GM18868 (cell line): ENCODE data around the gene OLFML2A.
"Not testable (repeated sequence)": the region's sequence is repeated elsewhere in the genome, so short reads cannot be mapped to it uniquely, and the experiment has no call there.

Source experiments
- ATAC-seq: cut with Tn5 transposase; IDR thresholded peaks from one replicate; pipeline ENCODE4 v1.9.1; 2021; ENCODE audit warnings: mild to moderate bottlenecking, moderate library complexity; ENCODE audit not compliant: unreplicated experiment

OLFML2A gene

DNA sequence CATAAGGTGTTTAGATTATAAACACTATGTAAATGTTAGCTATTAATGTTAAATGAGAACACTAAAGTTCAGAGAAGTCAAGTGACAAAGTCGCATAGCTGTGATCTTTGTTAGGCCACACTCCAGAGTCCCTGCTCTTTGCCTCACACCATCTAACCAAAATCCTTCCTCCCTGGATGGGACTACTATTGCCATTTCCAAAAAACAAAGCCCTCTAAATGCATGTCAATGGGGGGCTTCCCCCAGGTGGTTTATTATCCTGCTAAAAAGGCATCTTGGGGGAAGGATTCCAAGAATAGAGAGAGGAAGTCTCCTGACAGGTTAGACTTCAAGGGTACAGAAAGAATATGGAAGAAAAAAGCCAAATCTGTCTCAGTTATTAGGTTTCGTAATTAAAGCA lies 16.2 kb upstream of the OLFML2A start:
- ATAC-seq: no peak

DNA sequence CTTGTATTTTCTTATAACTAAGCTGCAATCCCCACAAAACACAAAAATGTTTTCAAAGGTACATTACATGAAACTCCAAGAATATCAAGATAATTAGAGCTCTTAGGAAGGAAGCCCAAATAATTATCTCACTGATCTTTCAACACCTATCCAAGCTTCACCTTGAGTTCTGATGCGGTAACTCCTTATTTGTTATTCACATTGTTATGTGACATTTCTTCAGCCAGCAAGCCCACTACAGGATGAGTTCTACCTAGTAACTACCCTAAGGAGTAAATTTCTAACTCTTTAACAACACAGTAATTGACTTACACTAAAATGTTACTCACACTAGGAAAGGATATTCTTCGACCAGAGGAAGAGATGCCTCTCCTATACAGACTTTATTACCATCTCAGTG lies 15.7 kb upstream of the OLFML2A start:
- no peak for ATAC-seq

DNA sequence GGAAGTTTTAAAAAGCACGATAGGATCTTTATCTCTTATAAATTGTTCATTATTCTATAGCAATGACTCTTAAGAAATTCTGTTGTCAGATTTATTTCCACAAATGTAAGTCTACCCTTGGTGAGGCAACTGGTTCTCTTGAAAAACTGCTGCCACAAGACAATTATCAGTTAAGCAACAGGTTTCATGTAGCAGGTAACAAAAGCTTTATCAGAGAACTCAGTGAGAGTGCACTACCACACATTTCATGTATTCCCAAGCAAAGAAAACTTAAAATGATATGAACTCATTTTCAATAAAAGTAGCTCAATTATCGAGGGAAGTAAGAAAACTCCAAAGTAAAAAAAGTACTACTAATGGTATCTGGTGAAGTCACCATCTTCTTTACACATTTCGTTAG lies 15.2 kb upstream of the OLFML2A start:
- no peak for ATAC-seq

DNA sequence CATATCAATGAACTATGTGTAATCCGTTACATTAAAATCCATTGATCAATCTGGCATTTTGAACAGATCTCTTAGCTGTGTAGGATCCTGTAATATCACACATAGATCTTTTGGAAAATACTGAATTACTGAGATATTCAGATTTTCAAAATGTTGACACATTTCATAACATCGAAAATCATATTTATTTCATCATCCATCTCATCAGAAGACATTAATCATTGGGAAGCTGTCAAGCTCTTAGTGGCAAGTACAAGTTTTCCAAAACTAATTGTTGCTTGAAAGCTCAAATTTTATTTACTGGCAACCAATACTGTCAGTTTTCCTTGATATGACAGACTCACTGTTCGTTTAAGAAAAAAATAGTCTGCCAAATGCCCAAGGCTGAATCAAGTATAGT lies 14.3 kb upstream of the OLFML2A start:
- ATAC-seq: no peak

DNA sequence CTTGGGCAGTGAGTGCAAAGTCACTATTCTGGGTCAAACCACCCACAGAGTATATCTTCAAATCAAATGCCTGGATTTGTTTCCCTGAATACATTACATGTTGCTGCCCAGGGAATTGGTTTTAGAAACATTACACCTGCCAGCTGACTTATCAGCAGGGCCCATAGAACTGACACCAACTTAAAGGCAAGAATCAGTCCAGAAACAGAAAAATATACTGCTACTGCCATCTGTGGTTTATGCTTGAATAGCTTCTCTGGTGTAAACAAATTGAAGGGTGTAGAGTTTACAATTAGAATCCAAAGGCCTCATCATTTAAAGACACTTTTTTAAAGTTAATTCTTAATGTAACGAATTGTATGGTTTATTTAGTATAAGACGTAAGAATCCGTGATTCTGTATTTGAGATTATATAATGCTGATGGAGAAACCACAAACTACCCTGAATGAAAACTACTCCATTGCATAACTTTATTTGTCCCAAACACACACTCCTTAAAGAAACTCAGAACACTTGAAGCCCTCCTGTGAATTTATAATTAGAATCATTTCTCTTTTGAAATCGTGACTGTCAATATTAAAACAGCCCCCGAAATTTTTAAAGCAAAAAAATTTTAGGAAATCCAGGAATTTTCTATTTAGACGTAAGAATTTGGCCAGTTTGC lies 12.0 kb upstream of the OLFML2A start:
- ATAC-seq: peak; percentile 58

DNA sequence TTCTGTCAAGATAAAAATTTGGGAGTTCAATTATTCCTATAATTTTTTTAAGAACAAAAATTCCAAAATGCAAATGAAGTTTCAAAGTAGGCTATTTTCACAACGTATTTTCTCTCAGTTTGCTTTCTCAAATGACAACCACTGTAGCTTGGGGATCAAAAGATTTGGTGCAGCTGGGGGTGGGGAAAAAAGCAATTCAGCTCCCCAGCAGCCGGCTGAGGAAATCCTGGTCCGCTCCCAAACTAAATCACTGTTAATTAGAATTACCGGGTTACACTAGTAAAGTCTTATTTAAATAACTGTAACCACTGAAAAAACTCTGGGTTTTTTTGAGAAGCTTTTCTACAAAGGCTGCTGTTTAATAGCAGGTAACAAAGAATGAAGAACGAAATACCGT lies 11.5 kb upstream of the OLFML2A start:
- no peak for ATAC-seq

DNA sequence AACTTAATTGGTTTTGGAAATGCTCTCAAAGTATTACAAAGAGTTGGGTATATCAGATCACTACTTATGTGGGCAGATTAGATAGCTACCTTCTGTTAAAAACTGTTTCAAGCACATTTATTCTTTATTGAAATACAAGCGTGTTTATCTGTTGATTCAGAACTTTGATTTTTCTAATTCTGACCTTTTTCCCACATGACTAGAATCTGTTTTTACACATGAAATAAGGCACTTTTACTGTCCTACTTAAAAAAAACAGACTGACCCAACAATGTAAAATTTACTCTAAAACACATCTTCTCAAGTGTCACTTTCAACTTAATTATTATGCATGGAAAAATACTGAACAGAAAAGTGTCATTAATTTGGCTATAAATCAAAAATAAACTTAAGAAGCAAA lies 10.6 kb upstream of the OLFML2A start:
- no peak for ATAC-seq

DNA sequence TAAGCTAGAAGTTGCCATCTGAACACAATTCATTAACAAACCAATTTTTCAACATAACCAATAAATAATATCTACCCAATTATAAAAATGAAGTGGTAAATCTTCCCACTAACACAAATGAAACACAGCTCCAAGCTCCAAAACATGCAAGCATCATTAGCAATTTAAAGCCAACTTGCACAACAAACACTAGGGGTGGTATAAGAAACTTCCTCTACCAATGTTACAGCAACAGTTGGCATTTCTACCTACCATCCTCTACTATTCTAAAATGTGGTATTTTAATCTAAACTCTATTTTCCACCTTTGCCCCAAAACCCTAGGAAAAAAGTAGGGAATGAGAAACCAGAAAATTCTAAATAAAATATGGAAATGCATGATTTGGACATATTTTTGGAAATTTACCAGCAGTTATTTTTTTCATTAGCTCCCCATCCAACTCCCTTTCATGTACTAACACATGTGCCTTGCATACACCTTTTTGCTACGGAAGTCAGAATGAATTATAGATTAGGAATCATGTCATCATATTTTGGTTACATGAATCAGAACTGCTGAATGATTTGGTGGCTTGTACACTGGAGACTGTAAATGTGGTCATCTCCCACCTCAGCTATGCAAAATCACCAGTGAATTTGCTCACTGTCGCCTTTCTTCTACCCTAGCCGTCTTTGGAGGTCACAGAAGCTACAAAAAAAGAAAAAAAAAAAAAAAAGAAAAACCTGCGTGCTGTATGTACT lies 9.9 kb upstream of the OLFML2A start:
- ATAC-seq: no peak

DNA sequence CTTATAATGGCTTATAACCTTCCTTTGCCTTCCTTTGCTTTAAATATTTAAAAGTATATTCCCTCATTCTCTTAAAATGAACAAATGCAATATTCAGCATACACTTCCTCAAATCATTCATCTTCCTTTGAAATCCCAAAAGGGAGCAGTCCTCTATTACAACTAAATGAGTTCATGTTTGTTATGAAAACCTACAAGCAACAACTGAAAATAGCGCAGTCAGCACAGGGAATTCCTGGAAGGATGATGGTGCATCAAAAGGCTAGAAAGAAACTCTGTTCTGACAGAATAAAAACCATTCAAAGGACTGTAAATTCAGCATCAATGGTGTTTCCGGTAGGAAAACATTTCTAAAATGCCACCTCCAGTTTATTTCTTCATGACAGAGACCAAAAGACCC lies 9.1 kb upstream of the OLFML2A start:
- ATAC-seq: no peak

DNA sequence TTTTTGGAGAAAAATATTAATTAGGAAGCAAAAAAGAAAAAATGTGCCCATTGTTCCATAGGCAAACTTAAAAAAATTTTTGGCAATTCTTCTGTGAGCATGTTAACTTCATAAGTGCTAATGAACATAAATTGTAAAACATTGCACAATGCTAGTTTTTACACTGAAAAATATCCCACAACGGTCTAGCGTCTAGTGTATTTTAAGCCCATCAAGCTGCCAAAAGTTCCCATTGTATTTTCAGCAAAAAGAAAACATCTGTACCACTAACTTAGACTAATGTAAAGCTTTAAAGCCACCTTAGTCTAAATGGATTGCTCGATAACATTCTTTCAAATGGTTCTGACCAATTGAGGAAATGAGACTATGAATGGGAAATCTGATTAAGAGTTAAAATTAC lies 8.6 kb upstream of the OLFML2A start:
- ATAC-seq: no peak

DNA sequence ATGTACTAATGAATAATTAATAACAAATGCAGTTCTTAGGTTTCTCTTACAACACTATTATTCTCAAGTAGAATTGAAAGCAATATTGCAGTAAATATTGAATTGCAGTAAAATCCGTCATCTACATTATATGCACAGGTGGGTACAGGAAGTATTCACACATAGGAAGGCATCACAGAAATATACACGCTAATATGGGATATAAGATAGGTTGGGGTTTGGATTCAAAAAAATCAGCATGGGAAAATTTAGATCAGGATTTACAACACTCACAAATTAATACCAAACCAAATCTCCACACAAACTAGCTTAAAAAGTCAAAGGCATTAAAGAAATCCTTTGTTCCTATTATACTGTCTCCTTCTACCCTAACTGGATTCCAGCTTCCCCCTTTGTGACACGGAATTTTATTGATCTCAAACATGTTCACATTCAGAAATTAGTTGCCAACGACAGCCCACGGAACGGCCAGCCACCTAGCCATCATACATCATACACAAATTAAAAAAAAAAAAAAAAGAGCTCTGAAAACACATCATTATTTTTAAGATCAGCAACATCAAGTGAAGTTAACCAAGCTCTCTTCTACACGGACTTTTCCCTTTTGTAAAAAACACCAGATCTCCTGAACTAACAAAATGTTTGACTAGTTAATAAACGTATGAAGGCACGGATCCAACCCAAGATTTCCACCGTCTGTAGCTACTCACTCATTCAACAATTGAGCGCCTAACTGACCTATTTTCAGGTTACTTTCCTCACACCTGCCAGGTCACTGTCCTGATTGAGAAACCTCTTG lies 8.0 kb upstream of the OLFML2A start:
- ATAC-seq: no peak

DNA sequence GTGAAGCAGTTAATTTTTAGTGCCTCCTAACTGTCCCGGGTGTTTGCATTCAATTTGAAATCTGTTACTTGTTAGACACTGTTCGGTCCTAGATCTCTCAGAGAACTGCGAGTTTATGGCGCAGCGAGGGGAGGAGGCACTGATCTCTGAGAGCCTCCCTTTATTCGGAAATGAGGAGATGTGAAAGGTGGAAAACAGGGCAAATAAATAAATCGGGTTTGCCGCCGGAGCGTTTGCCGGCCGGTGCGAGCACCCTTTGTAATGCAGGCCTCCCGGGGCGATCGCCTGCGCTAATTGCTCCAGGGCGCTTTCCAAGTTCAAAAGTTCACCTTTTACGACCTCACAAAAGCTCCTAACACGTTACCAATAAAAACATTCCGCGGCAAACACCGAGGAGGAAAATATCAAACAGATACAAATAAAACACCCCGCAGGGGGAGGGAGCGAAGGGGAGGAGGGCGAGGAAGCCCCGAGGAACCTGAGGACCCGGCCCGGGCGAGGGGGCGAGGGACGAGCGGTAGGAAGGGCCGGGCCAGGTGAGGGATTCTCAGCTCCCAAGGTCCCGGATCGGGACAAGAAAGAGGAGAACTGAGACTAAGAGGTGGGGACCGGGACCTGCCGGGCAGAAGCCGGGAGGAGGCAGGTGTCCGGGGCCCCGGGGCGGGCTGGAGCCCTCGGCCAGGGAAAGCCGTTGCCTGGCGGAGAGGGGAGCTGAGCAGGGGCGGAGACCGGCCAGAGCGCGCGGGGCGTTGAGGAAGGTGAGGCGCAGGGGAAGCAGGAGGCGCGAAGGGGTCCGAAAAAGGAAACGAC lies 7.2 kb upstream of the OLFML2A start:
- no peak for ATAC-seq

DNA sequence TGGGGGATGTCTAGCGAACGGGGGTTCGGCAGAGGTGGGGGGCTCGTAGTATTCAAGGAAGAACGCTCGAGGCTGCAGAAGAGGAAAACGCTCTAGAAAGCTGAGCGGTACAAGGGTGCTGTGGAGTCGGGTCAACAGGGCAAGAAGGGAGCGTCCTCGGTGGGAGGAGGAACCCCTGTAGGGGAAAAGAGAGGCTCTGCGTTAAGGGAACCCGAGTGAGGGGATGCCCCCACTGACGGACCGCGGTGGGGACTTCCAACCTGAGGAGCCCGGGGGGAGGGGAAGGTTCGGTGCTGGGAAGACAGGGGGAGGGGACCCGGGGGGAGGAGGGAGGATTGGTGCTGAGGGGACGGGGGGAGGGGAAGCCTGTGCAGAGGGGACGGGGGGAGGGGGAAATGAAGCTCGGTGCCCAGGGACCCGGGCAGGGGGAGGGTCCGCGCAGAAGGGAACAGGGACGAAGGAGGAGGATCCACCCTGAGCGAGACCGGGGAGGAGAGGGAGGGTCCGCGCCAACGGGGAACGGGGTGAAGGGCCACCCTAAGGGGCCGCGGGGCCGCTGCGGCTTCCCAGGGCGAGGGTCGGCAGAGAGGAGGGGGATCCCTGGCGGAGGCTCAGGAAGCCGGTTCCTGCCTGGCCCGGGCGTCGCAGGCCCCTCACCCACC lies 6.4 kb upstream of the OLFML2A start:
- no peak for ATAC-seq

DNA sequence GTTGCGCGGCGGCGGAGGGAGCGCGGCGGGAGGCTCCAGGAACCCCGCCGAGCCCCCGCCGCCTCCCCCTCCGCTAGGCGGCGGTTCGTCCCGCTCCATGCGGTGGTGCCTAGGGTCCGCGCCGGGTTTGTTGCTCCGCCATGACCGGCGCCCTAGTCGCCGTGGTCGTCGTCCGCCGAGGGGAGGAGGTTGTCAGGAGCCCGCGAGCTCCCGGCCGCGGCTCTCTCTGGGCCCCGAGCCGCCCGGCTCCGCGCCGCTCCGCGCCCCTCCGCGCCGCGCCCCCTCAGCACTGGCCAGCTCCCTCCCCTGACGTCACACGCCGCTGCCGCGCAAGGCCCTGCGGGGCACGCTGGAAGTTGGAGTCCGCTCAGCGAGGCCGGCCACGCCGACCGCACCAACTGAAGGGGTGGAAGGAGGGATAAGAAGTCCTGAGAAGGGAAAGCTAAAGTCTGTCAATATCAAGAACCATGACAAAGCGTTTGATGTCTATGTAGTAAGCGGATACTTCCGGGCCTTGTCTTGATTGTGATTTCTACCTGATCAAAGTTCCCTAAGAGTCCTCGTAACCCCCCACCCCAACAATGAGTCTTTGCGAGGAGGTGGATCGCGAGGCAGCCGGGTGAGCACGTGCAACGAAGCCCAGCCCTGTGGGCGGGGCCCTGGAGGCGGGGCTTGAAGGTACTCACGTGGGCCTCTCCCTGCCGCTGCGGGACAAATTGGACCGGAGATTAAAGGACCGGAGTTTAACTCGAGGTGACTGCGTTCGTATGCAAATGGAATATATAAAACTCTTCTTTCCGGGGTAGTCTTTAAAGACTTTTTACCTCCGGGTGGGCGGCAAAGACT lies 5.7 kb upstream of the OLFML2A start, which contains the start of gene NR6A1:
TSS of gene NR6A1 (minus strand) at position 291 of the 846 bp plus-strand sequence.
- peak; percentile 86 for ATAC-seq

DNA sequence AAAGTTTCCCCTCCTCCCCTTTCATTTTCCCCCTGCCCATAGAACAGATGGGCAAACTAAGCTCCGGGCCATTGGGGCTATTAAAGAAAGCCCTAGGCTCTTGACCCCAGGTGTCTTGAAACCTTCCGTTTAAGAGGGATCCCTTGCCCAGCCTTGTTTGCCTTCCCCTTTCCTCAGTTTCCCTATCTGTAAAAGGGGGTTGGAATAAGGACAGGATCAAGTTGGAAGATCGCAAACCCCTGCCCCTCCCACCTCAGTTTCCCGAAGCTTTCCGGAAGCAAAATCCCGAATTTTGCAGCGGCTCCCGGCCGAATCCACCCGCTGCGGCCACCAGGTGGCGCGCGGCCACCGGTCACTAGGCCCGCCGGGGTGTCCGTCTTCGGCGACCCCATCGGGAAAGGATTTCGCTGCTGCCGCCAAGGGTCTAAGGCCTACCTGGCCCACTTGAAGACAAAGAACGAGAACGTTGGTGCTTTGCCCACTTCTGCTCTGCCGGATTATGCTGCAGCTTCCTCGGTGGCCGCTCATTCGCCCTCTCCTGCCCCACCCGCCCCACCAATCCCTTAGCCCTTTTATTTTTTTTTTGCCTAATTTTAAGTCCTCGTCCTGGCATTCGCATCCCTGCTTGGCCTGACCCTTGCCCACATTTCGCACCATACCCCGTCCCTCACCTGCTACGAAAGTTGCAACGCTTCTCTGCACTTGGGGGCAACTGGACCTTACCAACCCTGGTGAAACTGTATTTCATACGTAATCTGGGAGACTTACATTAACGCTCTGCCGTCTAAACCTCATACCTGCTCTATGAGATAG lies 4.9 kb upstream of the OLFML2A start:
- no peak for ATAC-seq

DNA sequence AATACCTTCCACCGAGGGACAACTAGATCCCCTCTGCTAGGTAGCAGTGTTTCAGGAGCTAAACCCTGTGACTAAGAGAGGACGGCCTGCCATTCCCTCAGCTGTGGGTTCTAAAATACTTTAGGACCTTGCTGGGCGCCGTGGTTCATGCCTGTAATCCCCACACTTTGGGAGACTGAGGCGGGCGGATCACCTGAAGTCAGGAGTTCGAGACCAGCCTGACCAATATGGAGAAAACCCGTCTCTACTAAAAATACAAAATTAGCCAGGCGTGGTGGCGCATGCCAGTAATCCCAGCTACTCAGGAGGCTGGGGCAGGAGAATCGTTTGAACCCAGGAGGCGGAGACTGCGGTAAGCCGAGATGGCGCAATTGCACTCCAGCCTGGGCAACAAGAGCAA lies 4.1 kb upstream of the OLFML2A start:
- ATAC-seq: not testable (repeated sequence)

DNA sequence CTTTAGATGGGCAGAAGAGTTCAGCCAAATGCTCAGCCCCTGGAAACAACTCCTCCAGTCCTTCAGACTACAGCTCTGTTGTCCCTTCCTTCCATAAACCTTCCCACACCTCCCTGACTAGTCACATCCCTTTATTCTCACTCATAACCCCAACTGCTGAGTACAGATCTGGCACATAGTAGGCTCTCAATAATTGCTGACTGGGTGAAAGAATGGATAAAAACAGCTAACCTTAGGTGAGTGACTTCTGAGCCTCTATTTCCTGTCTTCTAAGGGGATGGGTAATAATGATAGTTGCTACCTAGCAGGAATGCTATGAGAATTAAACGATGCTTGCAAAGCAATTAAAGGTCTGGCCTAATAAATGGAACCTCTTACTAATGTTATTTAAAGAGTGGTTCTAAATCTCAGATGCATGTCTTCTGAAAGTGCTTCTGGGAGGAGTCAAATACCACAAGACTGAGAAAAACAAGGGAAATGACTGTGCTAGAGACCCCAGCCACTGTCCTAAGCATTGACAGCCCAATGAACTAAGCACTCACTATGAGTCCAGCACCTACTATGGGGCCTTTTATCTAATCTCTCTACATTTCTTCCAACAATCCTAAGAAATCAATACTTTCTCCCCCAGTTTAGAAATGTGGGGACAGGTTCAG lies 3.3 kb upstream of the OLFML2A start:
- no peak for ATAC-seq
